Measurements from ENCODE around the gene EPS8. TPM values are rescaled to one million over a fixed set of nuclear protein-coding genes. Genes with fewer than 3 reads are reported as not detected.

Gene EPS8
- total RNA-seq, 1 donor from 2014 or later = 31.7 TPM

- H3K9me3 Mint-ChIP-seq = no peaks in the 10 kb centered on the region
Measured at GRCh38 chr12:15829949-15830348, 40.8 kb upstream of the EPS8 start.

GRCh38 chr12:15829255-15829654, 40.1 kb upstream of the EPS8 start:
- Mint-ChIP-seq H3K9me3 (no peaks in the 10 kb centered on the region), H3K27me3 (peaks cover 27% of the 10 kb centered on the region), H3K4me3 (no peak overlapping the region), H3K4me1 (ENCODE audit: unreplicated experiment) (no peaks in the 10 kb centered on the region), H3K27ac (no peak overlapping the region), H3K36me3 (peaks cover 8% of the 10 kb centered on the region)
- no peak for DNase-seq (ENCODE audit: extremely low spot score, unreplicated experiment)
- no peak for TF ChIP-seq CTCF (conservative IDR thresholded peaks at IDR 0.05)

More at GRCh38 chr12:15829949-15830348, 40.8 kb upstream of the EPS8 start:
- Mint-ChIP-seq H3K27ac (no peak overlapping the region), H3K4me3 (no peak overlapping the region), H3K27me3 (peaks cover 27% of the 10 kb centered on the region), H3K36me3 (peaks cover 8% of the 10 kb centered on the region), H3K4me1 (ENCODE audit: unreplicated experiment) (no peaks in the 10 kb centered on the region)
- TF ChIP-seq CTCF (conservative IDR thresholded peaks at IDR 0.05) = no peak
- no peak for DNase-seq (ENCODE audit: extremely low spot score, unreplicated experiment)

- no peaks in the 10 kb centered on the region for H3K4me1 Mint-ChIP-seq (ENCODE audit: unreplicated experiment)
- H3K9me3 Mint-ChIP-seq = no peaks in the 10 kb centered on the region
- H3K36me3 Mint-ChIP-seq = peaks cover 8% of the 10 kb centered on the region
- H3K4me3 Mint-ChIP-seq = no peak overlapping the region
- H3K27ac Mint-ChIP-seq = no peak overlapping the region
- peaks cover 21% of the 10 kb centered on the region for H3K27me3 Mint-ChIP-seq
- TF ChIP-seq CTCF (conservative IDR thresholded peaks at IDR 0.05) = no peak
- no peak for DNase-seq (ENCODE audit: extremely low spot score, unreplicated experiment)
Measured at GRCh38 chr12:15827136-15827535, 37.9 kb upstream of the EPS8 start.

- H3K36me3 Mint-ChIP-seq = peaks cover 2% of the 10 kb centered on the region
- peaks cover 7% of the 10 kb centered on the region for H3K27me3 Mint-ChIP-seq
- no peak for TF ChIP-seq CTCF (conservative IDR thresholded peaks at IDR 0.05)
- no peaks in the 10 kb centered on the region for H3K4me1 Mint-ChIP-seq (ENCODE audit: unreplicated experiment)
- DNase-seq (ENCODE audit: extremely low spot score, unreplicated experiment) = no peak
- H3K27ac Mint-ChIP-seq = no peak overlapping the region
- no peak overlapping the region for H3K4me3 Mint-ChIP-seq
- H3K9me3 Mint-ChIP-seq = no peaks in the 10 kb centered on the region
Measured at GRCh38 chr12:15824516-15824915, 35.3 kb upstream of the EPS8 start.

- no peak for TF ChIP-seq CTCF (conservative IDR thresholded peaks at IDR 0.05)
- Mint-ChIP-seq H3K27me3 (peaks cover 6% of the 10 kb centered on the region), H3K4me3 (no peak overlapping the region), H3K9me3 (no peaks in the 10 kb centered on the region), H3K36me3 (no peaks in the 10 kb centered on the region), H3K4me1 (ENCODE audit: unreplicated experiment) (no peaks in the 10 kb centered on the region), H3K27ac (no peak overlapping the region)
- no peak for DNase-seq (ENCODE audit: extremely low spot score, unreplicated experiment)
Measured at GRCh38 chr12:15823360-15824128, 34.4 kb upstream of the EPS8 start.

All from type B pancreatic cell (in vitro differentiated cells).